ENCODE results near the gene DNAH11.
"Not testable (repeated sequence)": the region's sequence is repeated elsewhere in the genome, so short reads cannot be mapped to it uniquely, and the experiment has no call there.

Gene DNAH11

GRCh38 chr7:21542891-21543527 lies at the start of gene DNAH11:
Gene DNAH11, plus strand, starts transcription at chr7:21543039. Its CDS starts 207 bp downstream, at chr7:21543246.
- DNase-seq: no peak

GRCh38 chr7:21495731-21496130 lies 47.1 kb upstream of the DNAH11 start:
- DNase-seq: no peak

GRCh38 chr7:21497072-21497471 lies 45.8 kb upstream of the DNAH11 start:
- DNase-seq: no peak

- no peak for DNase-seq
Measured at GRCh38 chr7:21500117-21500832, 42.6 kb upstream of the DNAH11 start.

GRCh38 chr7:21504021-21504420 lies 38.8 kb upstream of the DNAH11 start:
- DNase-seq: no peak

- peak; percentile 38 for DNase-seq
Measured at GRCh38 chr7:21507627-21508343, 35.1 kb upstream of the DNAH11 start.

GRCh38 chr7:21508538-21508937 lies 34.3 kb upstream of the DNAH11 start:
- no peak for DNase-seq

- no peak for DNase-seq
Measured at GRCh38 chr7:21514062-21514461, 28.8 kb upstream of the DNAH11 start.

GRCh38 chr7:21524680-21525079 lies 18.2 kb upstream of the DNAH11 start:
- DNase-seq: no peak

GRCh38 chr7:21526007-21526406 lies 16.8 kb upstream of the DNAH11 start:
- peak; percentile 36 for DNase-seq

GRCh38 chr7:21526448-21526847 lies 16.4 kb upstream of the DNAH11 start:
- DNase-seq: no peak

GRCh38 chr7:21532485-21532884 lies 10.4 kb upstream of the DNAH11 start:
- DNase-seq: not testable (repeated sequence)

- DNase-seq: not testable (repeated sequence)
Measured at GRCh38 chr7:21533646-21534045, 9.2 kb upstream of the DNAH11 start.

- not testable (repeated sequence) for DNase-seq
Measured at GRCh38 chr7:21536445-21537118, 6.3 kb upstream of the DNAH11 start.

- DNase-seq: no peak
Measured at GRCh38 chr7:21538936-21539495, 3.8 kb upstream of the DNAH11 start.

- no peak for DNase-seq
Measured at GRCh38 chr7:21543528-21544302, 876 bp downstream of the DNAH11 start.

GRCh38 chr7:21544303-21544656 lies 1.4 kb downstream of the DNAH11 start:
- no peak for DNase-seq

GRCh38 chr7:21544715-21545114 lies 1.9 kb downstream of the DNAH11 start:
- DNase-seq: no peak

GRCh38 chr7:21547501-21547900 lies 4.7 kb downstream of the DNAH11 start:
- DNase-seq: no peak

- DNase-seq: no peak
Measured at GRCh38 chr7:21548491-21548890, 5.7 kb downstream of the DNAH11 start.

GRCh38 chr7:21550076-21550475 lies 7.2 kb downstream of the DNAH11 start:
- no peak for DNase-seq

GRCh38 chr7:21550821-21551531 lies 8.1 kb downstream of the DNAH11 start:
- DNase-seq: no peak

Data from CD4-positive, alpha-beta T cell treated with Interleukin-21 for 1 hour (primary cell).